ENCODE measurements around the gene SGO2.
"Not testable (repeated sequence)": the region's sequence is repeated elsewhere in the genome, so short reads cannot be mapped to it uniquely, and the experiment has no call there.

SGO2 gene

DNA sequence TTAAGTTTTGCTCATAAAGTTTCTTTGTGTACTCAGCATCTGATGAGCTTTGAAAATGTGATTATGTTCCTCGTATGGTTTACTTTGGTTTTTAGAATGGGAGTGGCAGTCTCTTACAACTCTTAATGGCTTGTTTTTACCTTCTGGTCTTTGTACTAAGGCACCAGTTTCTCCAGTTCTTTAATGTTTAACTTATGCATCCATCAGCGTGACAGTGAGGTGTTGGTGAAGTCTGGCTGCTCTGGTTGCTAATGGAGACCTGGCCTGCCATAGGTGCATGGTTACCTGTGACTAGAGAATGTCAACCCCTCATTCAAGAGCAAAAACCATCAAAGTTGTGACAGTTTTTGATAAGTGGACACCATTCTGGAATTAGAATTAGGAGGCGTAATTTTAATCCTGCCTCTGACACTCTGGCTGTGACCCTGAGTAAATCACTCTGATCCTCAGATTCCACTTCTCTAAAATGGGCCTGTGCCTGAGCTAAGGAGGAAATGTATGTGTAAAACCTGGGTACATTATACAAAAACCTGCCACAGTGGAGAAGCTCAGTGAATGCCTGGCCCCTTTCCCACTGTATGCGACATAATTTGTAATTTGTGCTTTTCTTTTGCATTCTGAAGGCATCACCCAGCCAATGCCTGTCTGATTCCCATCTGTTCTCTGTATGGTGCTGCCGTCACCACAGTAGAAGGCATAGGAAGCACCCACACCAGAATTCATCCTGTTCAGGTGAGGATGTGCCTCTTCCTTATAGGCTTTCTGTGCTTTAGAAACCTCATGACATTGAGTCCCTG lies 71.0 kb downstream of the SGO2 start:
- no peak for ATAC-seq
- Mint-ChIP-seq H3K36me3 (no peaks in the 10 kb centered on the region), H3K27me3 (peaks cover 14% of the 10 kb centered on the region)

DNA sequence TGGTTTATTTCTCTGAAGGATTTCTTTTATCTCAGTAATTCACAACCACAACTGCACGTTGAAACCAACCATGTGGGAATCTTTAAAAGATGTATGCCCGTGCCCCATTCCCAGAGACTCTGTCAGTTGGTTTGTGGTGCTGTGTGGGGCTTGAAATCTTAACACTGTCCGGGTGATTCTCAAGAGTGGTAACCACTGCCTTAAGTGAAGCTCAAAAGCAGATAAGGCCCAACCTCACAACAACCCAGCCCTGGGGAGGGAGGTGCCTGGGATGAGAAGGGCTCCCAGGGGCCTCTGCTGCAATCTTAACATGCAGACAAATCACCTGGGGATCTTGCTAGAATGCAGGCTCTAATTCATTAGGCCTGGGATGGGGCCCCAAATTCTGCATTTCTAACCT lies 73.2 kb downstream of the SGO2 start:
- Mint-ChIP-seq H3K9me3 (no peaks in the 10 kb centered on the region), H3K4me1 (no peaks in the 10 kb centered on the region), H3K27me3 (peaks cover 14% of the 10 kb centered on the region), H3K27ac (no peak overlapping the region), H3K4me3 (no peak overlapping the region), H3K36me3 (no peaks in the 10 kb centered on the region)
- ATAC-seq: no peak

More for the DNA sequence above, 71.0 kb downstream of the SGO2 start:
- Mint-ChIP-seq H3K9me3 (no peaks in the 10 kb centered on the region), H3K4me1 (no peaks in the 10 kb centered on the region), H3K27ac (no peak overlapping the region), H3K4me3 (no peak overlapping the region)

DNA sequence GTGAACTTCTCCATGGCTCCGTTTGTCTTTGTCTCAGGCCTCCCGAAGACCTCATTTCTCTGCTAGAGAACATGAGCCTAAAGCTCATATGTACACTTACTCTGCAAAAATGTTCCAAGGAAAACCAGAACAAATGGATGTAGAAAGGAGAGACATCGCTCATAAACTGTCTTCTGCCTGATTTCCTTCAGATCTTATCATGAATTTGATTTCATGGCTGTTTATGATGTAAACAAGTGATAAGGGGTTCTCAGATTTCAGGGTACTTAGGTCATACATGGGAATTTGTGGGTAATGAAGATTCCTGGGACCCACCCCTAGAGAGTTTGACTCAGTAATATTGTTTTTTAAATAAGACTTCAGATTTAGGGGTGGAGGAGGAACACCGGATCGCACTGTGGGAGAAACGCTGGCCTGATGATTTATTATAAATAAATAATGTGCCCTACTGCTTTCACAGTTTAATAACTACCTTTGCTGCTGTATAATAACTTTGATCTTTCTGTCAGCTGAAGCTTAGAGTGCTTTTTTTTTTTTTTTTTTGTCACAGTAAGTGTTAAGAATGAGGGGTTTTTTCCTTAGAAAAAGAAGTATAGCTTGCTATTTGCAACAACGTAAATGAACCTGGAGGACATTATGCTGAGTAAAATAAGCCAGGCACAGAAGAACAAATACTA lies 74.7 kb downstream of the SGO2 start:
- no peak for ATAC-seq

GRCh38 chr2:200602584-200602983 lies 76.6 kb downstream of the SGO2 start:
- Mint-ChIP-seq H3K36me3 (no peaks in the 10 kb centered on the region), H3K27ac (no peak overlapping the region), H3K27me3 (peaks cover 27% of the 10 kb centered on the region), H3K9me3 (peaks cover 4% of the 10 kb centered on the region), H3K4me3 (no peak overlapping the region), H3K4me1 (no peaks in the 10 kb centered on the region)
- ATAC-seq: no peak

More for the DNA sequence above, 74.7 kb downstream of the SGO2 start:
- no peak overlapping the region for H3K27ac Mint-ChIP-seq
- no peaks in the 10 kb centered on the region for H3K4me1 Mint-ChIP-seq
- no peaks in the 10 kb centered on the region for H3K36me3 Mint-ChIP-seq
- peaks cover 14% of the 10 kb centered on the region for H3K27me3 Mint-ChIP-seq
- no peak overlapping the region for H3K4me3 Mint-ChIP-seq
- no peaks in the 10 kb centered on the region for H3K9me3 Mint-ChIP-seq

- no peak overlapping the region for H3K27ac Mint-ChIP-seq
- H3K4me1 Mint-ChIP-seq: no peaks in the 10 kb centered on the region
- no peaks in the 10 kb centered on the region for H3K36me3 Mint-ChIP-seq
- ATAC-seq: no peak
- H3K4me3 Mint-ChIP-seq: no peak overlapping the region
- H3K9me3 Mint-ChIP-seq: peaks cover 7% of the 10 kb centered on the region
- peaks cover 23% of the 10 kb centered on the region for H3K27me3 Mint-ChIP-seq
Measured at GRCh38 chr2:200603972-200604371, 78.0 kb downstream of the SGO2 start.

DNA sequence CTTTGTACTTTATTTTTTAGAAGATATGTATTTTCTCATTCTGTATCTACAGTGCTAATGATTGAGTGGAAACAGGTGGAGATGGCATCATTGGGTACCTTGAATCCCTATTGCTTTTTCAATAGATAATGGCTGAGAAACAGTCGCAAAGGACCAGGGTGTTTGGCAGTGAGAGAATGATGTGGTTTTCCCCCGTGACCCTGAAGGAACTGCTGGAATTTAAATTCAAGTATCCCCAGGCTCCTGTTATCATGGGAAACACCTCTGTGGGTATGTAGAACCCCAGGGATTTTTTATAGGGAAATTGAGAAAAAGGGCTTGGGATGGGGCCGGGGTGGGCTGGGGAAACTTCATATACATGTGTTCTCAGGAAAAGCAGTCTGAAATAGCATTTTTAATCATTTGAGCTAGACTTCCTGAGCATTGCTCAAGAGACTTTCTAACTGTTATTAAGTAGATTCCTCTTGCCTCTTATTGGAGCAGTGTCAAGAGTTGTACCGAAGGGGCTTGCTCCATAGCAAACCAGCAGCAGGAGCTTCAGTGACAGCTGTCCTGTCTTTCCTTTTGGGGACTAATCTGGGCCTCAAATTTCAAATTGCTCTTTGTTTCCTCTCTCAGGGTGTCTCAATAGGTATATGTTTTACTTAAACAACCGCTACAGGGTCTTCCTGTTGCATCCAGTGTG lies 78.7 kb downstream of the SGO2 start:
- H3K4me1 Mint-ChIP-seq: no peaks in the 10 kb centered on the region
- peaks cover 28% of the 10 kb centered on the region for H3K27me3 Mint-ChIP-seq
- ATAC-seq: no peak
- H3K9me3 Mint-ChIP-seq: peaks cover 7% of the 10 kb centered on the region
- H3K36me3 Mint-ChIP-seq: no peaks in the 10 kb centered on the region
- H3K4me3 Mint-ChIP-seq: no peak overlapping the region
- H3K27ac Mint-ChIP-seq: no peak overlapping the region

DNA sequence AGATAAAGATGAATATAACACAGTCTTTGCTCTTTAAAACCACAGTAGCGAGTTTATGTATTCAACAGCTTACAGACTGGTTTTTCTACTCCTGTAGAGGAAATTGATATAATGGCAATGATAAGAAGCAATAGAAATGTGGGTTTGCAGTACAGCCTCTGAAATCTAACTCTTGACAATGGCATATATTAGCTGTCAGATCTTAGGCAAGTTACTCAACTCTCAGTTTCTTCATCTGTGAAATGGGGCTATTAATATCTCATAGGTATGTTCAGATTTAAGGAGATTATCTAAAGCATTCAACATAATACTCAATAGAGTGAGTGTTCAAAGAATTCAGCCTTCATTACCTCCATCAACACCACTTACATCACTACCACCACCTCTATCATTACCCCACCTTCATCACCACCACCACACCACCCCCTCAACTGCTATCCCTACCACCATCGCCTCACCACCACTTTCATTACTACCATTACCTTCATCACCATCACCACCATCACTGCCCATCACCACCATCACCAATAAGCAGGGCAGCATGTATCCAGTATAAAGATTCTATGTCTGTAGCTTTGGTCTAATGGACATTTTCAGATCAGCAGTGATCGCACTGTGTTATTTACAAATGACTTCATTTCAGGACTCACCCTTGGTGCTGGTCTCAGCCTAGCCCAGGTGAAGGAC lies 82.5 kb downstream of the SGO2 start:
- H3K36me3 Mint-ChIP-seq: no peaks in the 10 kb centered on the region
- H3K4me1 Mint-ChIP-seq: no peaks in the 10 kb centered on the region
- ATAC-seq: no peak
- peaks cover 48% of the 10 kb centered on the region for H3K27me3 Mint-ChIP-seq
- H3K4me3 Mint-ChIP-seq: no peak overlapping the region
- H3K27ac Mint-ChIP-seq: no peak overlapping the region
- H3K9me3 Mint-ChIP-seq: peaks cover 7% of the 10 kb centered on the region

GRCh38 chr2:200609028-200609614 lies 83.1 kb downstream of the SGO2 start:
- H3K27ac Mint-ChIP-seq: no peak overlapping the region
- no peak overlapping the region for H3K4me3 Mint-ChIP-seq
- H3K4me1 Mint-ChIP-seq: no peaks in the 10 kb centered on the region
- peaks cover 7% of the 10 kb centered on the region for H3K9me3 Mint-ChIP-seq
- no peaks in the 10 kb centered on the region for H3K36me3 Mint-ChIP-seq
- no peak for ATAC-seq
- peaks cover 48% of the 10 kb centered on the region for H3K27me3 Mint-ChIP-seq

DNA sequence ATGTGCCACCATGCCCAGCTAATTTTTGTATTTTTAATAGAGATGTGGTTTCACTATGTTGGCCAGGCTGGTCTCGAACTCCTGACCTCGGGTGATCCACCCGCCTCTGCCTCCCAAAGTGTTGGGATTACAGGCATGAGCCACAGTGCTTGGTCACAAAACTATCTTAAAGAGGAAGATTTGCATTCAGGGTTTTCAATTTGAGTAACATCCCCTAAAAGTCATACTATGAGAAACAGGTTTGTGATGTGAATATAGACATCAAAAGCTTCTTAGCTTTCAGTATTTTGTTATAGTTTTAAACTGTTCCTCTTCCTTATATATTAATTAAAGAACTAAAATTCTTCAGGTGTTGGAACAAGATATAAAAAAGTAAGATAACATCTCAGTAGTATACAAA lies 84.2 kb downstream of the SGO2 start:
- ATAC-seq, H3K36me3 Mint-ChIP-seq, H3K9me3 Mint-ChIP-seq, H3K4me1 Mint-ChIP-seq, H3K27ac Mint-ChIP-seq, H3K4me3 Mint-ChIP-seq: not testable (repeated sequence)
- peaks cover 48% of the 10 kb centered on the region for H3K27me3 Mint-ChIP-seq

DNA sequence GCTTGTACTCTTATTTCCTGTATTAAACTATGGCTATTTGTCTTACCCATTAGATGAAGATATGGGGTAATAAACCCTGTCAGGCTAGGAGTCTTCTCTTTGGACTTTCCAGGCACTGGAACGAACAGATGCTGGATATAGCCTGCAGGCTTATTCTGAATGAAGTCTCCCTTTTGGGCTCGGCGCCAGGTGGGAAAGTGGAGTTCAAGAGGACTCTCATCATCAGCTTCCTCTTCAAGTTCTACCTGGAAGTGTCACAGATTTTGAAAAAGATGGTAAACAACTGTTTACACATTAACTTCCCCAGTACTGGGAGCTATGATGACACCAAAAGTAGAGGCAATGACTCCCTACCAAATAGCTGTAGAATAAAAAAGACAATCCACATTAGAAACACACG lies 87.7 kb downstream of the SGO2 start:
- no peak for ATAC-seq
- H3K27ac Mint-ChIP-seq: no peak overlapping the region
- peaks cover 6% of the 10 kb centered on the region for H3K4me1 Mint-ChIP-seq
- no peak overlapping the region for H3K4me3 Mint-ChIP-seq
- no peaks in the 10 kb centered on the region for H3K9me3 Mint-ChIP-seq
- no peaks in the 10 kb centered on the region for H3K36me3 Mint-ChIP-seq
- H3K27me3 Mint-ChIP-seq: peaks cover 25% of the 10 kb centered on the region

DNA sequence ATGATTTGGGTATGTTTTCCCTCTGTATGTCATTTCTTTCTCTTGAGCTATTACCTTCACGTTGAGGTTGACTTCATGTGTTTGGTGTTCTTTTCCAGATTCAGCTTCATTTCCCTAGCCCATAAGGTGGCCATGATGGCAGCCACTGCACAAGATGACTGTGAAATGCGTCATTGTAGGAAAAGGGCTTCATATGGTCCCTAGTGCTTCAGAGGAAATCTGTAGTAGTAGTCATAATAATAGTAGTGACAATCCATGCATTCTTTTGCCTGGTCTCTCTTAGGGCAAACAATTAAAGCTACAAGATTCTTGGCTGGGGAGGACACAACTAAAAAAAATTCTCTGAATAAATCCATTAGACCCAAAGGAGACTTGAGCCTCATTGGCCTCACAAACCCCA lies 88.2 kb downstream of the SGO2 start:
- peaks cover 6% of the 10 kb centered on the region for H3K4me1 Mint-ChIP-seq
- peaks cover 25% of the 10 kb centered on the region for H3K27me3 Mint-ChIP-seq
- ATAC-seq: no peak
- H3K9me3 Mint-ChIP-seq: no peaks in the 10 kb centered on the region
- no peaks in the 10 kb centered on the region for H3K36me3 Mint-ChIP-seq
- H3K4me3 Mint-ChIP-seq: no peak overlapping the region
- H3K27ac Mint-ChIP-seq: no peak overlapping the region

DNA sequence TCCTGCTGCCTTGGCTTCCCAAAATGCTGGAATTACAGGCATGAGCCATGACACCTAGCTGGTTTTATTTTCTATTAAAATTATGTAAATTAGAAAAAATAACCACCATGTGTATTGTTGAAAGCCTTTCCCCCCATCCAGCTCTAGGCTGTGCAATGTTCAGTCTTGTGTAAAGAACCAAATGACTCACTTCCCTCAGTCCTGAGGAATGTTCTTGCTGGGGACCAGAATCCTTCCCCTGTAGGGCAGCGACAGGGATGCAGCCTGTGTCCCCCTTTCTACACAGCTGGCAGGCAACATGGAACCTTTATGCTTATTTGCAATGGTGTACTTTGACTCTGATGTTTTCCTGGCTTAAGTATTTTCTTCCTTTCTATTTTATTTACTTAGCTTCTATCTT lies 89.2 kb downstream of the SGO2 start:
- Mint-ChIP-seq H3K36me3 (no peaks in the 10 kb centered on the region), H3K4me3 (no peak overlapping the region), H3K9me3 (no peaks in the 10 kb centered on the region), H3K27ac (no peak overlapping the region), H3K4me1 (peaks cover 6% of the 10 kb centered on the region), H3K27me3 (peaks cover 15% of the 10 kb centered on the region)
- ATAC-seq: no peak

DNA sequence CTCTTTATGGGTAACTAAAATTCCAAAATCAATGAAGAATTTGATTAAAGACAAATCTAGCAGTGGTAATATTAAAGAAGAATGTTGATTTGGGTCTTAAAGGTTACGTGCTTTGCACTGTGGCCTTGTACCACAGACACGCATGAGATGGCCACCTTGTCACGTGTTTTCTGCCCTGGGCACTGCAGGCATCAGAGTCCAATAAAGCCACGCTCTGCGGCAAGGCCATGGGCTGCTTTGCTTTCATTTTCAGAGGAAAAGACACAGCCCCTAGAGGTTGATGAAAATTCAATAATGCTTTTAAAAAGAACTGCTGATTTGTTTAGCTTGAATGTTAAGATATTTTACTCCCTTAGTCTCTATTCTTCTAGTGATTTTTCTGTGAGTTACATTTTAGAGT lies 90.2 kb downstream of the SGO2 start:
- no peaks in the 10 kb centered on the region for H3K9me3 Mint-ChIP-seq
- no peak overlapping the region for H3K27ac Mint-ChIP-seq
- peaks cover 6% of the 10 kb centered on the region for H3K4me1 Mint-ChIP-seq
- peaks cover 15% of the 10 kb centered on the region for H3K27me3 Mint-ChIP-seq
- no peaks in the 10 kb centered on the region for H3K36me3 Mint-ChIP-seq
- H3K4me3 Mint-ChIP-seq: no peak overlapping the region
- ATAC-seq: no peak

- H3K4me3 Mint-ChIP-seq: no peak overlapping the region
- H3K36me3 Mint-ChIP-seq: no peaks in the 10 kb centered on the region
- H3K27ac Mint-ChIP-seq: no peak overlapping the region
- H3K4me1 Mint-ChIP-seq: peaks cover 6% of the 10 kb centered on the region
- H3K27me3 Mint-ChIP-seq: peaks cover 15% of the 10 kb centered on the region
- H3K9me3 Mint-ChIP-seq: no peaks in the 10 kb centered on the region
- no peak for ATAC-seq
Measured at GRCh38 chr2:200616656-200617055, 90.6 kb downstream of the SGO2 start.

Measured in stimulated activated memory B cell treated with anti-CD40 and anti-IgM and Interleukin-4, amounts not matched to agents 10 μg/mL and 1 μg/mL and 100 μg/mL, for 72 hours (primary cell).